HCT116 (cell line): ENCODE data around the gene SLC18A2.

Experiments
- CEBPB ChIP-seq: IDR thresholded peaks from 2 replicates; pipeline ENCODE4 v1.6.1; 2012; ENCODE audit warnings: low read depth
- CTCF ChIP-seq, 3 experiments: fragments of 200-600 bp in 1 of 3; sonication (generic) in 1 of 3; IDR thresholded peaks in 2 of 3; conservative IDR thresholded peaks in 1 of 3; 2 replicates each; pipeline ENCODE4 v1.5.1; 2012 to 2017; ENCODE audit warnings: low read depth in 2 of 3, low read length in 2 of 3, antibody characterized with exemption in 1 of 3, borderline replicate concordance in 1 of 3, control low read depth in 1 of 3, mild to moderate bottlenecking in 1 of 3, mixed read lengths in 1 of 3, mixed run types in 1 of 3, moderate library complexity in 1 of 3; ENCODE audit not compliant: insufficient read depth in 1 of 3
- EZH2 ChIP-seq: fragments of 200-600 bp; sonication (generic); IDR thresholded peaks from 2 replicates; pipeline ENCODE4 v1.6.1; 2017; ENCODE audit warnings: antibody characterized with exemption, mixed run types
- POLR2A ChIP-seq: IDR thresholded peaks from 2 replicates; pipeline ENCODE4 v1.7.0; 2011; ENCODE audit warnings: borderline replicate concordance; ENCODE audit not compliant: insufficient read depth, insufficient read length; ENCODE audit errors: extremely low read depth
- RAD21 ChIP-seq: IDR thresholded peaks from 2 replicates; pipeline ENCODE4 v1.6.1; 2012; ENCODE audit warnings: low read depth, mild to moderate bottlenecking
- ZFX ChIP-seq: fragments of 450-650 bp; IDR thresholded peaks from 2 replicates; pipeline ENCODE4 v1.6.1; 2017

DNA sequence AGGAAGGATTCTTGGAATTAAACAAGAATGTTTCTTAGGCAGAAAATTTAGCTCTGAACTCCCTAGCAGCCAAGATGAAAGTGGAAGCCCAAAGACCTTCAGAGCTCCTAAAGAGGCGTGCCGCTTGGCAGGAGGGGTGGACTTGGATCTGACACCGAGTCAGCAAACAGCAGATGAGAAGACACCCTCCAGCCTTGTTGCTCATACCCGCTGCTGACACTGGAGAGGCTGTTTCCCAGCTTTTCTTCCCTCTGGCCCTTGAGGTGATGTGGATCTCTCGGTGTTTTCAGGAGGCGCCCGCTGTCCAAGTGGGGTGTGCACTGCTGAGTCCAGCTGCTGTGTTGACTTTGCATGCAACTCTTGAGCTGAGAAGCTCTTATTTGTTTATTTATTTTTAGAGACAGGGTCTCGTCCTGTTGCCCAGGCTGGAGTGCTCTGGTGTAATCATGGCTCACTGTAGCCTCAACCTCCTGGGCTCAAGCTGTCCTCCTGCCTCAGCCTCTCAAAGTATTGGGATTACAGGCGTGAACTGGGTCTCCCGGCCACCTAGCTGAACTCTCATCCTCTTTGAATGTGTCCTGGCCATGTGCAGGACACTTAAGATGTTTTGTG lies 21.5 kb downstream of the SLC18A2 start:
- TF ChIP-seq CTCF (IDR thresholded peaks at IDR 0.05 in 2 of 3, conservative IDR thresholded peaks at IDR 0.05 in 1 of 3; ENCODE audit: borderline replicate concordance in 1 of 3, insufficient read depth in 1 of 3, low read depth in 2 of 3, low read length in 2 of 3) (no peak), RAD21 (no peak), POLR2A (no peak), ZFX (no peak), CEBPB (no peak), EZH2 (no peak)
